Panc1 (cell line): ENCODE measurements around the gene UNC13A.

Experiments
- CTCF ChIP-seq: fragments of 450-650 bp; IDR thresholded peaks from 2 replicates; pipeline ENCODE4 v1.5.1; 2017; ENCODE audit warnings: mild to moderate bottlenecking
- POLR2AphosphoS5 ChIP-seq: IDR thresholded peaks from 2 replicates; pipeline ENCODE4 v1.6.1; 2012; ENCODE audit warnings: mild to moderate bottlenecking, low read depth, low read length, moderate library complexity
- REST ChIP-seq, 2 experiments: IDR thresholded peaks; 2 replicates each; pipeline ENCODE4 v1.6.1; 2011 to 2012; ENCODE audit warnings: low read depth in 2 of 2, control low read depth in 1 of 2, low read length in 1 of 2, mild to moderate bottlenecking in 1 of 2, moderate library complexity in 1 of 2; ENCODE audit not compliant: insufficient read depth in 1 of 2

- TF ChIP-seq CTCF (no peak), POLR2AphosphoS5 (no peak), REST (IDR thresholded peaks at IDR 0.05; ENCODE audit: insufficient read depth in 1 of 2, low read depth in 2 of 2, low read length in 1 of 2) (no peak)
Measured at GRCh38 chr19:17656970-17657369, 31.2 kb downstream of the UNC13A start.
